Cerebellar cortex (tissue), 1 donor: ENCODE results near the gene JCAD.
A peak's percentile ranks its signal among the peaks of the same experiment; 100 is the strongest.
"Not testable (repeated sequence)": the region's sequence is repeated elsewhere in the genome, so short reads cannot be mapped to it uniquely, and the experiment has no call there.

ENCODE experiments used
- DNase-seq: peaks from one replicate; pipeline ENCODE4 v3.0.0-alpha.2; 2015; ENCODE audit warnings: low spot score

Gene JCAD

GRCh38 chr10:29982997-29983648 lies 76.3 kb downstream of the JCAD start:
- no peak for DNase-seq

- DNase-seq = no peak
Measured at GRCh38 chr10:29981510-29981909, 77.9 kb downstream of the JCAD start.

GRCh38 chr10:29980084-29980483 lies 79.3 kb downstream of the JCAD start:
- no peak for DNase-seq

- not testable (repeated sequence) for DNase-seq
Measured at GRCh38 chr10:29979421-29979779, 80.0 kb downstream of the JCAD start.

GRCh38 chr10:29977171-29977570 lies 82.2 kb downstream of the JCAD start:
- DNase-seq = peak; percentile 91

GRCh38 chr10:29976134-29976533 lies 83.3 kb downstream of the JCAD start:
- no peak for DNase-seq

- DNase-seq = no peak
Measured at GRCh38 chr10:29974773-29975172, 84.6 kb downstream of the JCAD start.

GRCh38 chr10:29973921-29974320 lies 85.5 kb downstream of the JCAD start:
- DNase-seq = no peak

- no peak for DNase-seq
Measured at GRCh38 chr10:29970576-29970975, 88.8 kb downstream of the JCAD start.

- no peak for DNase-seq
Measured at GRCh38 chr10:29970012-29970396, 89.4 kb downstream of the JCAD start.

GRCh38 chr10:29969255-29970011 lies 90.0 kb downstream of the JCAD start:
- no peak for DNase-seq

GRCh38 chr10:29968585-29968984 lies 90.8 kb downstream of the JCAD start:
- no peak for DNase-seq

GRCh38 chr10:29966269-29966668 lies 93.1 kb downstream of the JCAD start:
- DNase-seq = no peak
